ENCODE data around the gene RUSF1. TPM values are rescaled to one million over a fixed set of nuclear protein-coding genes. Genes with fewer than 3 reads are reported as not detected.

RUSF1 gene
- total and polyA plus RNA-seq, 8 donors, result 21.4 to 171 (median 47.0) TPM

DNA sequence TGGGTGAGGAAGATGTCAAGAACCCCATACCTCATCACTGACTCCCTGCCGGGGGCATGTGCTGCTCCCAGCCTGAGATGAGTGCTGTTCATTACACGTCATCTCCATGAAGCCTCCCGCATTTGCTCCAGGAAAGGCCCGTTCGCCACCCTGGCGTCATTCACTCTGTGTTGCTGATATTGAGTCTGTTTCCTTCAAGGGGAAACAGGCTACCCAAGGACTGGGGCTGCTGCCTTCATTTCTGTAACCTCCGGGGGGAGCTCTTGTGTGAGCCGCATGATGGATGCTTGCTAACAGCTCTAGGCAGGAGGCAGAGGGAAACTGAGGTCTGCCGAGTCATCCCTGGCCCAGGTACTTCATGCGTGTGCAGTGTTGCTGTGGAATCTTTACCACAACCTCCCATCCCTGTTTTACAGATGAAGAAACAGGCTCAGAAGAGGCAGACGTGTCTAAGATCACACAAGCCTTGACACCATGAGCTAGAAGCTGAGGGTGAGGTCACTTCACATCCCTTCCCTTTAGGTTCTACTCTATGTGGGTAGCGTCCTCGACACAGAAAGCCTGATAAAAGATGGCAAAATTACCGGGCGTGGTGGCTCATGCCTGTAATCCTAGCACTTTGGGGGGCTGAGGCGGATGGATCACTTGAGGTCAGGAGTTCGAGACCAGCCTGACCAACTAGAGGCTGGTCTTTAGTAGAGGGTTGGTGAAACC is 52.4 kb downstream of the RUSF1 start:
- WGBS, 5 donors, result 66 to 75% (median 71%) methylated on average over 17 of the region's 17 CpGs
- Histone ChIP-seq H3K27ac (peak overlapping the region in 1 of 5 donors; percentile 16), H3K27me3 (no peaks in the 10 kb centered on the region), H3K4me3 (peak overlapping the region in 1 of 4 donors; percentile 14), H3K4me1 (peaks cover 70 to 82% (median 76%) of the 10 kb centered on the region in 4 donors), H3K9me3 (no peaks in the 10 kb centered on the region), H3K36me3 (no peaks in the 10 kb centered on the region)
- no peak for TF ChIP-seq POLR2A (IDR thresholded peaks at IDR 0.05)
- TF ChIP-seq EP300 (IDR thresholded peaks at IDR 0.05), result no peak
- TF ChIP-seq, protein P1, sequence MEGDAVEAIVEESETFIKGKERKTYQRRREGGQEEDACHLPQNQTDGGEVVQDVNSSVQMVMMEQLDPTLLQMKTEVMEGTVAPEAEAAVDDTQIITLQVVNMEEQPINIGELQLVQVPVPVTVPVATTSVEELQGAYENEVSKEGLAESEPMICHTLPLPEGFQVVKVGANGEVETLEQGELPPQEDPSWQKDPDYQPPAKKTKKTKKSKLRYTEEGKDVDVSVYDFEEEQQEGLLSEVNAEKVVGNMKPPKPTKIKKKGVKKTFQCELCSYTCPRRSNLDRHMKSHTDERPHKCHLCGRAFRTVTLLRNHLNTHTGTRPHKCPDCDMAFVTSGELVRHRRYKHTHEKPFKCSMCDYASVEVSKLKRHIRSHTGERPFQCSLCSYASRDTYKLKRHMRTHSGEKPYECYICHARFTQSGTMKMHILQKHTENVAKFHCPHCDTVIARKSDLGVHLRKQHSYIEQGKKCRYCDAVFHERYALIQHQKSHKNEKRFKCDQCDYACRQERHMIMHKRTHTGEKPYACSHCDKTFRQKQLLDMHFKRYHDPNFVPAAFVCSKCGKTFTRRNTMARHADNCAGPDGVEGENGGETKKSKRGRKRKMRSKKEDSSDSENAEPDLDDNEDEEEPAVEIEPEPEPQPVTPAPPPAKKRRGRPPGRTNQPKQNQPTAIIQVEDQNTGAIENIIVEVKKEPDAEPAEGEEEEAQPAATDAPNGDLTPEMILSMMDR (IDR thresholded peaks at IDR 0.05), result no peak
- TF ChIP-seq POLR2AphosphoS5 (IDR thresholded peaks at IDR 0.05), result no peak
- no peak for DNase-seq
- intact Hi-C loops (cut with DNase I; ENCODE audit: low total_unique reads), result loop anchor here (10.0 kb wide), 1 partner anchor 271 kb away; the partner anchor contains the start of gene FUS

DNA sequence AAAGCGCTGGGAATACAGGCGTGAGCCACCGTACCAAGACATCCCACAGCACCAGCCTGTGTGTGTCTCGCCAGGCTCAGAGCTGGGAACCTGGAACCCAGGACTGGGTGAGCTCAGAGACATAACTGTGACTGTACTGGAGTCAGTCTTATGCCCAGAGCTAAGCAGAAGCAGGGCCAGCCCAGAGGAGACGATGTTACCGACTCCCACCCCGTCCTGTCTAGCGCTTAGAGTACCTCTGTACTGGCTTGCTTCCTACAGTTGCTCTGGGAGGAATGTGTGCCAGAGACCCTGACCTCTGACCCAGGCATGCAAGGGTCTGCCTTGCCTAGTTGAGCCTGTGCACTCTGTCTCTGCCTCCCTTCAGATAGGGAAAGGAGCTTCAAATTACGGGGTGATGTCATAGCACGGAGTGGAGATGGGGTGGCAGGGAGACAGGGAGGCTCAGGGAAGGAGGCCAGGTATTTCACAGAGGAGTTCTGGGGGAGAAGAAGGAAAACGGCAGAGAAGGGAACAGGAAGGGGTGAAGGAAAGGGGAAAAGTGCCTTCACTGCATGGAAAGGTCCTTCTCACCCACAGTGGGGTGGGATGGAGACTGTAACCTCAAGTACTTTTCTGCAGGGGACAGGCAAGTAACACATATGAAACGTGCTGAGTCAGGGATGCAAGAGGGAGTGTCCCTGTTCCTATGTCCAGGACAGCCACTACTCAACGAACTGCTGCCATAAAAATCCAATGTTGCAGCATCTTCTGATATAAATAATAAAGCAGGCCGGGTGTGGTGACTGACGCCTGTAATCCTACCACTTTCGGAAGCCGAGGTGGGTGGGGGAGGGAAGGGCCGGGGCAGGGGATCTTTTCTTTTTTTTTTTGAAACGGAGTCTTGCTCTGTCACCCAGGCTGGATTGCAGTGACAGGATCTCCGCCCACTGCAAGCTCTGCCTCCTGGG is 54.7 kb downstream of the RUSF1 start:
- intact Hi-C loops (cut with DNase I; ENCODE audit: low total_unique reads), result loop anchor here (10.0 kb wide), 1 partner anchor 269 kb away; the partner anchor contains the start of gene FUS
- H3K4me1 ChIP-seq, result peaks cover 61 to 73% (median 67%) of the 10 kb centered on the region in 4 donors
- DNase-seq, result peak in 1 of 2 donors; percentile 60
- no peaks in the 10 kb centered on the region for H3K36me3 ChIP-seq
- WGBS, 5 donors, result 53 to 67% (median 59%) methylated on average over 18 to 20 of the region's 20 CpGs
- no peaks in the 10 kb centered on the region for H3K27me3 ChIP-seq
- TF ChIP-seq POLR2AphosphoS5 (IDR thresholded peaks at IDR 0.05) (no peak), POLR2A (IDR thresholded peaks at IDR 0.05) (no peak), EP300 (IDR thresholded peaks at IDR 0.05) (no peak)
- TF ChIP-seq, protein P1 (IDR thresholded peaks at IDR 0.05), result no peak
- H3K9me3 ChIP-seq, result no peaks in the 10 kb centered on the region
- H3K4me3 ChIP-seq, result no peak overlapping the region
- H3K27ac ChIP-seq, result peak overlapping the region in 4 of 5 donors; percentile 60 to 74 (median 66)

DNA sequence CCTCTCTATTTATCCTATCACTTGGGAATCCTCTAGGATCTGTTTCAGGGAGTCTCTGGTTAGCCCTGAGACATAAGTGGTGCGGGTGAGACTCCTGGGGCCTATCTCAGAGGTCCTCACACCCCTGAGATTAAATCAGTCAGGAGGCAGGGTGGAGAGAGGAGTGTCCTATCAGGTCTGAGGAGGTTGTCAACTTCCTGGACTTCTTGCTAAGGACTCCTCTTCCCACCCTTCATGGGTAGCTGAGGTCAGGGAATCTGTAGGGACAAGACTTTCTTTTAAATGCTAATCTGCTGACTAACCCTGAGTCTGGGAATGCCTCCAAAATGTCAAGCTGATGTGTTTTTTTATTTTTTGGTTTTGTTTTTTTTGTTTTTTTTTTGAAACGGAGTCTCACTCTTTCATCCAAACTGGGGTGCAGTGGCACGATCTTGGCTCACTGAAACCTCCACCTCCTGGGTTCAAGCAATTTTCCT is 55.5 kb downstream of the RUSF1 start:
- Histone ChIP-seq H3K27ac (peak overlapping the region in 4 of 5 donors; percentile 61 to 74 (median 66)), H3K4me3 (no peak overlapping the region), H3K27me3 (no peaks in the 10 kb centered on the region), H3K36me3 (no peaks in the 10 kb centered on the region), H3K9me3 (no peaks in the 10 kb centered on the region), H3K4me1 (peaks cover 53 to 65% (median 61%) of the 10 kb centered on the region in 4 donors)
- intact Hi-C loops (cut with DNase I; ENCODE audit: low total_unique reads), result loop anchor here (10.0 kb wide), 1 partner anchor 268 kb away; the partner anchor contains the start of gene FUS
- 41 to 63% (median 55%) methylated on average over 3 of the region's 3 CpGs for WGBS, 5 donors
- DNase-seq, result peak in 1 of 2 donors; percentile 54
- no peak for TF ChIP-seq POLR2AphosphoS5 (IDR thresholded peaks at IDR 0.05)

DNA sequence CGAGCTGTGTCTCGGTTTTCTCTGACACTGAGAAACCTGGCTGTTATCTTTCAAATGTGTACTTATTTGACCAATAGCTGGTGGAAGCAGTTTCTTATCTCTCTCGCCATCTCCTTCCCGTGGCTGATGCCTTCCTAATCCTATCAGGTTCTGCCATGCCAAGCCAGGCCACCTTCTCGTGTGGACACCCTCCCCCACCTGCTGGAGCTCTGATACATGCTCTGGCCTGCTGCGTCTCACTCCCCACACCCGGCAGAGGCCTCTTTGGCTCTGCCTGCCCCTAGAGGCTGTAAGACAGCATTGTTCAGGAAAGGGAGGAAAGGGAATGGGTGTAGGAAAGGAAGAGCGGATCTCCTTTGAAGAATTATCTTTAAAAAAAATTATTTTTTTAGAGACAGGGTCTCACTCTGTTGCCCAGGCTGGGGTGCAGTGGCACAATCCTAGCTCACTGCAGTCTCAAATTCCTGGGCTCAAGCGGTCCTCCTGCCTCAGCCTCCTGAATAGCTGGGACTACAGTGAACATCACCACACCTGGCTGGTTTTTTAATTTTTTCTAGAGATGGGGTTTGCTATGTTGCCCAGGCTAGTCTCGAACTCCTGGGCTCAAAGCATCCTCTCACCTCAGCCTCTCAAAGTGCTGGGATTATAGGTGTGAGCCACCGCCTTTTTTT is 56.4 kb downstream of the RUSF1 start:
- Histone ChIP-seq H3K36me3 (no peaks in the 10 kb centered on the region), H3K4me3 (no peak overlapping the region), H3K9me3 (no peaks in the 10 kb centered on the region), H3K27me3 (no peaks in the 10 kb centered on the region), H3K4me1 (peaks cover 44 to 57% (median 52%) of the 10 kb centered on the region in 4 donors), H3K27ac (peak overlapping the region in 4 of 5 donors; percentile 61 to 74 (median 66))
- peak; percentile 56 to 87 for DNase-seq
- TF ChIP-seq POLR2A (IDR thresholded peaks at IDR 0.05) (no peak), POLR2AphosphoS5 (IDR thresholded peaks at IDR 0.05) (peak in 1 of 3 donors; percentile 5), EP300 (IDR thresholded peaks at IDR 0.05) (no peak)
- TF ChIP-seq, protein P1 (IDR thresholded peaks at IDR 0.05), result peak in 5 of 7 experiments; percentile 24 to 36 (median 32)
- intact Hi-C loops (cut with DNase I; ENCODE audit: low total_unique reads), result loop anchor here (10.0 kb wide), 1 partner anchor 267 kb away; the partner anchor contains the start of gene FUS
- 34 to 41% (median 39%) methylated on average over 11 of the region's 11 CpGs for WGBS, 5 donors
